GM10266 (cell line): ENCODE data around the gene ABHD12B.

Source experiments
- DNase-seq: peaks from one replicate; pipeline ENCODE4 v3.0.0; 2012; ENCODE audit errors: extremely low spot score
- CTCF ChIP-seq: IDR thresholded peaks from 2 replicates; pipeline ENCODE4 v1.5.1; 2012; ENCODE audit warnings: mild to moderate bottlenecking, low read depth; ENCODE audit not compliant: control insufficient read depth, insufficient read depth; ENCODE audit errors: missing control alignments

ABHD12B gene

GRCh38 chr14:50834802-50835276 is 37.0 kb upstream of the ABHD12B start:
- TF ChIP-seq CTCF = no peak

GRCh38 chr14:50835280-50835679 is 36.6 kb upstream of the ABHD12B start:
- TF ChIP-seq CTCF = no peak
- DNase-seq = peak; percentile 48

More at GRCh38 chr14:50834802-50835276, 37.0 kb upstream of the ABHD12B start:
- no peak for DNase-seq

- TF ChIP-seq CTCF = no peak
- no peak for DNase-seq
Observed at GRCh38 chr14:50836515-50836914, 35.3 kb upstream of the ABHD12B start.

- no peak for TF ChIP-seq CTCF
Observed at GRCh38 chr14:50837271-50837670, 34.6 kb upstream of the ABHD12B start.

GRCh38 chr14:50837850-50838470 is 33.9 kb upstream of the ABHD12B start:
- no peak for DNase-seq
- no peak for TF ChIP-seq CTCF

More at GRCh38 chr14:50837271-50837670, 34.6 kb upstream of the ABHD12B start:
- no peak for DNase-seq

GRCh38 chr14:50839048-50839447 is 32.8 kb upstream of the ABHD12B start:
- no peak for DNase-seq
- no peak for TF ChIP-seq CTCF

GRCh38 chr14:50839691-50840090 is 32.2 kb upstream of the ABHD12B start:
- no peak for TF ChIP-seq CTCF
- DNase-seq = no peak
